GM18526 (cell line): ENCODE results near the gene CERS1.

ENCODE experiments used
- POLR2A ChIP-seq: IDR thresholded peaks from 3 replicates; pipeline ENCODE4 v1.6.1; 2011; ENCODE audit not compliant: insufficient read length; ENCODE audit errors: extremely low read depth

The CERS1 gene

DNA sequence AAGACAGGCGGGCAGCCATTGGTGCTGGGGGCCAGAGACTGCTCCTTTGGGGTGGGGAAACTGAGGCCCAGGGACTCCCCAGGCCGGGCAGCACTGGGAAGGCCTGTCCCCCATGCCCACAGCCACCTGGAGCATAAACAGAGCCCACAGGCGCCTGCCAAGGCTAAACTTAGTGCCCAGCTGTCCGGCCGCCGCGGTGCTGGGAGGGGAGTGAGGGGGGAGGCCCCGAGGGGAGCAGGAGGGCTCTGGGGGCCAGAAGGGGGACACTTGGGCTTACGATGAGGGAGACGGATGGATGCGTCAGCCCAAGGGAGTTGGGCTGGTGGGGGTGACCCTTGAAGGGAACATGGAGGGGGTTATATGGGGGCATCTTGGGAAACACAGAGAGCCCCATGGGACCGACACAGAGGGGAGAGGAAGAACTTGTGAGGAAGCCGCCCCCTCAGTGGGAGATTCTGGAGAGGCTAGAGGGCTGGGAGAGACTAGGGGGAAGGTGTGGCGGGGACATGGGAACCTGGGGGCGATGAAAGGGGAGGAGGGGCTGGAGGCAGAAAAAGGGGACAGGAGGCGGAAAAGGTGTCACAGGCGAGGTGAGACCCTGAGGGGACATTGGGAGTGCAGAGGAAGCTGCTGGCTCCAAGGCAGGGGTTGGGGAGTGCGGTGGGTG, 2.2 kb downstream of the CERS1 start:
- no peak for TF ChIP-seq POLR2A

- no peak for TF ChIP-seq POLR2A
These were observed 5.8 kb downstream of the CERS1 start for GRCh38 chr19:18889949-18890745.

GRCh38 chr19:18886972-18887371, 9.0 kb downstream of the CERS1 start:
- no peak for TF ChIP-seq POLR2A

DNA sequence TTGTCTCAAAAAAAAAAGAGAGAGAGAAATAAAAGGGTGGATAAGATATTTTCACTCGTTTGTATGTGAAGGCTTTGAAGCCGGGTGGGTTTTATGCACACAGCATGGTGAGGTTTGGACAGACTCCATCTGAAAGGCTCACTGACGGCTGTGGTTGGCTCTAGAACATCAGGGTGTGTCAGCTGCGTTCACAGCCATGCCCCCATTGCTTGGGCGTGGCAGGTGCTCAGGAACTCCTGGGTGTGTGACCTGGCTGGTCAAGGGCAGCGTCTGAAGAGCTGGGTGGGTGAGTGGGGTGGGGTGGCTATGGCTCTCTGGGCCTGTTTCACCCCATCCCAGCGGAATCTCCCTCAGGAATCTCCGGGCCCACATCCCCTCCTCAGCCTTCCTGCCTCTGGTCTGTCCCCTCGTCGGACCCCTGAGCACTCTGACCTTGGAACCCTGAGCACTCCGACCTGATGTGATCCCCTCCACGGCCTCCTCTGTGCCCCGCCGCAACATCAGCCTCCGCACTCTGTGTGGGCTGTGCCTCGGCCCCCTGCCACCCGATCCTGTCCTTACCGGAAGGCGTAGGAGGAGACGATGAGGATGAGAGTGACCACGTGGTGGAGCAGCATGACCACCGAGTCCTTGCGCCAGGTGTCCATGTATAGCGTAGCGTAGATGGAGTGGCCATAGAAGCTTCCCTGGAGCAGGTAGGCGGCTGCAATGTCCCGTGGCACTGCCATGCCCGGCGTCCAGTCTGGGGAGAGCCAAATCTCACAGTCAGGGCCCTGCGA, 12.2 kb downstream of the CERS1 start:
- no peak for TF ChIP-seq POLR2A

GRCh38 chr19:18881491-18881890, 14.5 kb downstream of the CERS1 start:
- TF ChIP-seq POLR2A = no peak

DNA sequence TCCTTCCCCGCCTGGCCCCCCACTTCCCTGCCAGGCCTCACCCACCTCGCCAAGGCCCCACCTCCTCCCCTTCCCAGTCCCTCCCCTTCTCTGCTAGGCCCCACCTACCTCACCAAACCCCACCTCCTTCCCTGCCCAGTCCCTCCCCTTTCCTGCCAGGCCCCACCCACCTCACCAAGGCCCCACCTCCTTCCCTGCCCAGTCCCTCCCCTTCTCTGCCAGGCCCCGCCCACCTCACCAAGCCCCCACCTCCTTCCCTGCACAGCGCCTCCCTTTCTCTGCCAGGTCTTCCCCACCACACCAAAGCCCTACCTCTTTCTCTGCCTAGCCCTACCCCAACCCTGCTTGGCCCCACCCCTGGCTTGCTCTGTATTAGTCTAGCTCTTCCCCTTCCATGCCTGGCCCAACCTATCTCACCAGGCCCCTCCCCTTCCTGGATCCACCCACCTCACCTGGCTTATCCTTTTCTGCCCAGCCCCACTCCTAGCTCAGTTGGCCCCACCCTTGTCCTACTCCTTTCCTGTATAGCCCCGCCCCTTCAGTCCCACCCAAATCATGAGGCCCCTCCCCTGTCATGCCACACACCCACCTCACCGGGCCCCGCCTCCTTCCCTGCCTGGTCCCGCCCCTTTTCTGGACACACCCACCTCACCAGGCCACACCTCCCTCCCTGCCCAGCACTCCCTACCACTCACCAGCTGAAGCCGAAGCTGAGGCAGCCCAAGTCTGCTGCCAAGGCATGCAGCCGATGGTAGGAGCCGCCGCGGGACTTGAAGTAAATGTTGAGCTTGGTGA, 16.2 kb downstream of the CERS1 start:
- TF ChIP-seq POLR2A = no peak

- no peak for TF ChIP-seq POLR2A
These were observed 16.9 kb downstream of the CERS1 start for GRCh38 chr19:18878858-18879578.

GRCh38 chr19:18878058-18878797, 17.7 kb downstream of the CERS1 start:
- TF ChIP-seq POLR2A = no peak

GRCh38 chr19:18876865-18877264, 19.1 kb downstream of the CERS1 start:
- TF ChIP-seq POLR2A = no peak

- TF ChIP-seq POLR2A = no peak
These were observed 20.2 kb downstream of the CERS1 start for GRCh38 chr19:18875726-18876125.

GRCh38 chr19:18871543-18871942, 24.4 kb downstream of the CERS1 start:
- TF ChIP-seq POLR2A = no peak

GRCh38 chr19:18870531-18871172, 25.3 kb downstream of the CERS1 start:
- no peak for TF ChIP-seq POLR2A

GRCh38 chr19:18869781-18870530, 26.0 kb downstream of the CERS1 start:
- TF ChIP-seq POLR2A = no peak
